Measurements from ENCODE around the gene TMEM54.

Gene TMEM54

DNA sequence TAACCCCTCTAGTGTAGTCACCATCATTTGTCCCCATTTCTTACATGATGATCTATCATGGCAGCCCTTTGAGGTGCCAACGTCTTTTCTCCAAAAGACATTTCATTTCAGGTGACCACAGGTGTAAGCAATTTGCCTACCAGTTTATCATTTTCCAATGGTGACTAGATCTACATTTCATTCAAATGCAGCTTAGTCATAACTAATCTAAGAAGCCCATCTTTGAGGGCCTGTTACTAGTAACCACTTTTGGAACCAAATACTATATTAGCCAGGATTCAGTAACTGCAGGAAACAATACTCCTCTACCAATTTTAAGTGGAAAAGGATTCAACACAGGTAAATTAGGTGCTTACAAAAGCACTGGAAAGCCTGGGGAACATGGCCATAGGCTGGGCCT, 30.6 kb upstream of the TMEM54 start:
- no peak overlapping the region for H3K4me2 ChIP-seq (ENCODE audit: low read length)
- peaks cover 3% of the 10 kb centered on the region for H3K36me3 ChIP-seq (ENCODE audit: insufficient read depth, low read length)
- H3K4me1 ChIP-seq (ENCODE audit: control insufficient read depth, insufficient read depth, low read length): no peaks in the 10 kb centered on the region
- no peak overlapping the region for H3K4me3 ChIP-seq (ENCODE audit: low read length)
- H3K27me3 ChIP-seq (ENCODE audit: control insufficient read depth, insufficient read depth, low read length): peaks cover 3% of the 10 kb centered on the region
- no peak overlapping the region for H3K9ac ChIP-seq (ENCODE audit: low read depth, low read length)
- H3K9me3 ChIP-seq (replicated peaks; ENCODE audit: low read length): no peaks in the 10 kb centered on the region

DNA sequence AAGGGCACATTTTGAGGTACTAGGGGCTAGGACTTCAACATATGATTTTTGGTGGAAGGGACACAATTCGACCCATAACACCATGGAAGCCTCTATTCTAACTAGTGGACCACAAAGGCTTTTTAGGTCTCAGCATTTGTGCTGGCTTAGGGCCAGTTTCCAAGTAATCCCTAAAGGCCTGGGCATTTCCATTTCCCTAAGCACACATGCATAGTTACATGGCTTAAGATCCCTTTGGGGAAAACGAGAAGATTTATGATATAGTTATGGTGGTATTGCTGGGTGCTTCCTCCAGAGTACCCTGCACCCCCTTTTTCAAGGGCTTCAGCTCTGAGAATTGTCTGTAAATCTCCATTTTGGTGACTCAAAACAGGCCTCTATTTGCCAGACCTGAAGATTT, 28.2 kb upstream of the TMEM54 start:
- no peaks in the 10 kb centered on the region for H3K36me3 ChIP-seq (ENCODE audit: insufficient read depth, low read length)
- H3K4me3 ChIP-seq (ENCODE audit: low read length): no peak overlapping the region
- H3K4me2 ChIP-seq (ENCODE audit: low read length): no peak overlapping the region
- H3K4me1 ChIP-seq (ENCODE audit: control insufficient read depth, insufficient read depth, low read length): no peaks in the 10 kb centered on the region
- no peak overlapping the region for H3K9ac ChIP-seq (ENCODE audit: low read depth, low read length)
- no peaks in the 10 kb centered on the region for H3K9me3 ChIP-seq (replicated peaks; ENCODE audit: low read length)
- peaks cover 14% of the 10 kb centered on the region for H3K27me3 ChIP-seq (ENCODE audit: control insufficient read depth, insufficient read depth, low read length)

DNA sequence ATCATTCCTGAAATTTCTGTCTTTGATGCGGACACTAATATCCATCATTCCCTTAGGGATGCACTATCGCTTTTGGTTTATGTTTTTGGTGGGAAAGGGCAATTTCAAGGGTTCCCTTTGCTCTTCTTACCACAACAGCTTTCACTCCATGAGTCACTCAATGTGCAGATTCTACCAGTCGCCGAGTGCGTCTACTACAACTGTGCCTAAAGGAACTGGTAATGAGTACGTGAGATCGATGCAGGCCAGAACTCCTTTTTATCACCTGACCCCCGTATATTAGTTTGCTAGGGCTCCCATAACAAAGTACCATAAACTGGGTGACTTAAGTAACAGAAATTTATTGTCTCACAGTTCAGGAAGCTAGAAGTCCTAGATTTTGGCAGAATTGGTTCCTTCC, 27.5 kb upstream of the TMEM54 start:
- Histone ChIP-seq H3K9me3 (replicated peaks; ENCODE audit: low read length) (no peaks in the 10 kb centered on the region), H3K4me2 (ENCODE audit: low read length) (no peak overlapping the region), H3K4me1 (ENCODE audit: control insufficient read depth, insufficient read depth, low read length) (no peaks in the 10 kb centered on the region), H3K36me3 (ENCODE audit: insufficient read depth, low read length) (no peaks in the 10 kb centered on the region), H3K4me3 (ENCODE audit: low read length) (no peak overlapping the region), H3K9ac (ENCODE audit: low read depth, low read length) (no peak overlapping the region), H3K27me3 (ENCODE audit: control insufficient read depth, insufficient read depth, low read length) (peaks cover 17% of the 10 kb centered on the region)

DNA sequence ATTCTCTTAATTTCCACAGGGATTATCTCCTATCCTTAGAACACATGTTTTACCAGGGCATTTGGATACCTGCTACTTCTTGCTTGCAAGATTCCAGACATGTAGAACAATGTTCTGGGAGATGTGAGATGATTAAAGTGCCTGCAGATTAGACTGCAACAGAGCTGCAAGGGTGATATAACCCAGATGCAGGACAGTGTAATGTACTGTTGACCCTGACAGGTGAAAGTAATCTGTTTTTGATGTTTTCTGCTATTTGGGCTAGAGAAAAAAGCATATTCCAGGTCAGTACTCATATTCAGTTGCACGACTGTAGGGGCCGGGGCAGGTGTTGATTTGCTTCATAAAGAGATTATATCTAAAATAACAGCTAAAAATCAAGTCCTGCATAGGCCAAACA, 27.1 kb upstream of the TMEM54 start:
- H3K9ac ChIP-seq (ENCODE audit: low read depth, low read length): no peak overlapping the region
- no peaks in the 10 kb centered on the region for H3K4me1 ChIP-seq (ENCODE audit: control insufficient read depth, insufficient read depth, low read length)
- peaks cover 17% of the 10 kb centered on the region for H3K27me3 ChIP-seq (ENCODE audit: control insufficient read depth, insufficient read depth, low read length)

DNA sequence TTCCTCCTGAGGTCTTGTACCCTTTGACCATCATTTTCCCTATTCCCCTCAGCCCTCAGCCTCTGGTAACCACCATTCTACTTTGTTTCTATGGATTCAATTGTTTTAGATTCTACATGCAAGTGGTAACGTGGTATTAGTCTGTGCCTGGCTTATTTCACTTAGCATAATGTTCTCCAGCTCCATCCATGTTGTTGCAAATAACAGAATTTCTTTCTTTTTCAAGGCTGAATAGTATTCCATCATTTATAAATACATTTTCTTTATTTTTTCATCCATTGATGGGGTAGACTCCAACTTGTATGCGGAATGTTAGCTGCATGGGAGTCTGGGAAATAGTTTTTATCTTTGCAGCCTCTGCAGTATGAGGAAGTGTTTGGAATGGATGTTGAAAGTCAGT, 26.3 kb upstream of the TMEM54 start:
- Histone ChIP-seq H3K4me3 (ENCODE audit: low read length) (no peak overlapping the region), H3K27me3 (ENCODE audit: control insufficient read depth, insufficient read depth, low read length) (peaks cover 17% of the 10 kb centered on the region), H3K36me3 (ENCODE audit: insufficient read depth, low read length) (no peaks in the 10 kb centered on the region), H3K4me1 (ENCODE audit: control insufficient read depth, insufficient read depth, low read length) (no peaks in the 10 kb centered on the region), H3K4me2 (ENCODE audit: low read length) (no peak overlapping the region), H3K9me3 (replicated peaks; ENCODE audit: low read length) (no peaks in the 10 kb centered on the region), H3K9ac (ENCODE audit: low read depth, low read length) (no peak overlapping the region)

More for the DNA sequence above, 27.1 kb upstream of the TMEM54 start:
- Histone ChIP-seq H3K4me2 (ENCODE audit: low read length) (no peak overlapping the region), H3K4me3 (ENCODE audit: low read length) (no peak overlapping the region), H3K9me3 (replicated peaks; ENCODE audit: low read length) (no peaks in the 10 kb centered on the region), H3K36me3 (ENCODE audit: insufficient read depth, low read length) (no peaks in the 10 kb centered on the region)

DNA sequence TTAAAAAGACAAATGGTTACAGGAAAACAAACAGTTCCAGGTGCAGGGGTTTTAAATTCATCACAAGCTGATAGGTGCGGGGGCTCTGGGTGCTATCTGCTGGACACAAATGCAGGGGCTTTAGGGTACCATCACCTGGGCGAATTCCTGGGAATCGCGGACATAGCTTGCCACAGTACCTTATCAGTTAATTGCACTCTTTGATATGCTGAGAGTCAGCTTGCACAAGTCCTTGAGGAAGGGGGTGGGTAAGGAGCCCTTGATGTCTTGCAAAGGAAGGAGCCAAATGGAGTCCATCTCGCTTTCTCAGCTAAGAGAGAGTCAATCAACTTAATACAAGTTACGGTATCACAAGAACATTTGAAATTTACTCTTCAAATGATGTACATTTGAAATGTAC, 25.4 kb upstream of the TMEM54 start:
- no peaks in the 10 kb centered on the region for H3K9me3 ChIP-seq (replicated peaks; ENCODE audit: low read length)
- H3K27me3 ChIP-seq (ENCODE audit: control insufficient read depth, insufficient read depth, low read length): peaks cover 17% of the 10 kb centered on the region
- no peaks in the 10 kb centered on the region for H3K36me3 ChIP-seq (ENCODE audit: insufficient read depth, low read length)

DNA sequence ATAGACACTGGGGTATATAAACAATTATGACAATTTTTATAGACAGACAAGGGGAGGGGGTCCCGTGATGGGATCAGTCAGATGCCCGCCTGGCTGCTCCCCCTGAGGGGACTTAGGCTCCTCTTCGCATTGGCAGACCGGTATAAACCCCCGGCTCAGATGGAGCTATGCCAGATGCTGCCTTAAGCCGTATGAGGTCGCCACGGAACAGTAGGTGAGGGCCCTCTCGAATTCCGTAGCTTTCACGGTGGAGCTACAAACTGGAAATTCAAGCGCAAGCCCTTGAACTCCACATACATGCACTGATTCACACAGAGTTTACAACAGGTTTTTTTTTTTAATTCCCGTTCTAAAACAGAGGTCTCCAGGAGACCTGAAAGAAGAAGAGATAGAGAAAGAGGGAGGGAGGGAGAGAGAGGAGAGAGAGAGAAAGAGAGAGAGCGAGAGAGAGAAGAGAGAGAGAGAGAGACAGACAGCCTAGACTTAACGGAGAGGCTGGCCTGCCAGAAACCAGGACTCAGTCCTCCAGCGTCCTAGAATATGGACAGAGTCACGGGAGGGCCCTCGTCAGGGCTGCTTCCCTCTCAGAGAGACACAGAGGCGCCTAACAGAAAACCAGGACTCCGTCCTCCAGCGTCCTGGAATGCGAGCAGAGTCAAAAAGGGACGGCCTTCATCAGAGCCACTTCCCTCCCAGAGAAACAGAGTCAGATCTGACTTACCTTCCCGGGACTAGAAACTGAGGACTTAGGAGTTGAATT, 24.4 kb upstream of the TMEM54 start:
- H3K27me3 ChIP-seq (ENCODE audit: control insufficient read depth, insufficient read depth, low read length): peaks cover 17% of the 10 kb centered on the region
- no peaks in the 10 kb centered on the region for H3K9me3 ChIP-seq (replicated peaks; ENCODE audit: low read length)
- no peak overlapping the region for H3K4me3 ChIP-seq (ENCODE audit: low read length)
- peaks cover 8% of the 10 kb centered on the region for H3K4me1 ChIP-seq (ENCODE audit: control insufficient read depth, insufficient read depth, low read length)
- no peak overlapping the region for H3K4me2 ChIP-seq (ENCODE audit: low read length)
- no peak overlapping the region for H3K9ac ChIP-seq (ENCODE audit: low read depth, low read length)
- no peaks in the 10 kb centered on the region for H3K36me3 ChIP-seq (ENCODE audit: insufficient read depth, low read length)

More for the DNA sequence above, 25.4 kb upstream of the TMEM54 start:
- no peak overlapping the region for H3K4me3 ChIP-seq (ENCODE audit: low read length)
- H3K4me2 ChIP-seq (ENCODE audit: low read length): no peak overlapping the region
- no peak overlapping the region for H3K9ac ChIP-seq (ENCODE audit: low read depth, low read length)
- no peaks in the 10 kb centered on the region for H3K4me1 ChIP-seq (ENCODE audit: control insufficient read depth, insufficient read depth, low read length)

DNA sequence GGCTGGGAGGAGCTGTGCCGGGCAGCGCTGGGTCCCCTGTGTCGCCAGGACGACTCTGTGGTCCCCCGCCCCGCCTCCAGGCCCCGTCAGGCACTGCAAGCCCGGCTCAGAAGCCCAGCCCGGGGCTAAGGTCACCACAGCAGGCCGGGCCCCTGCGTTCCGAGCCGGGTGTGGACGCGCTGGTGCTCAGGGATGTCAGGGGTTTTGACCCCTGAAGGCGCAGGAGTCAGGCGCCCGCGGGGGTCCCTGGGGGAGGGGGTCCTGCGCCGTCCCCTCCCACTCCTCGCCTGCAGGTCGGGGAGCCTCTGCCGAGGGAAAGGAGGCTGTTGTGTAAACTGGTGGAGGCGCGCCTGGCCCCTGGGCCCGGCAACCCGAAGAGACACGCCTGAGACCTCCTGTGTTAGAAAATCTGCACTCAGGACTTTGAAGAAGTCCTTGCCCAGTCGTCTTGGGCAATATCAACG, 23.7 kb upstream of the TMEM54 start:
- no peak overlapping the region for H3K9ac ChIP-seq (ENCODE audit: low read depth, low read length)

DNA sequence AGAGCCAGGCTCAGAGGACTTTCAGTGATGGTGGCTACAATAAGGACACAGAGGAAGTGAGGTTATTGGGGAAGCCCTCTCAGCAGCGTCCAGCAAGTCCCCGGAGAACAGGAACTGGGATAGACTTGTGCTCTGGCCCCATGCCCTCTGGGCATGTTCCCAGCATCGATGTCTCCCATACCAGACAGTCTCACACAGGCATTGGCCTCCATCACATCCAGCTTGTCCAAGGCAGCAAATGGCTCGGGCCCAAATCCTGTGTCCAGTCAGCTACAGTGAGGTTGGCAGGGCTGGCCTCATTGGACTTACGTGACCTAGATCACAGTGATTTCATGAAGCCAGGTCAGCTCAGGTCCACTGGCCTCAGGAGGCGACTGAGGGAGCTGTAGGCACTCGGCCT, 19.6 kb upstream of the TMEM54 start:
- Histone ChIP-seq H3K36me3 (ENCODE audit: insufficient read depth, low read length) (no peaks in the 10 kb centered on the region), H3K27me3 (ENCODE audit: control insufficient read depth, insufficient read depth, low read length) (peaks cover 14% of the 10 kb centered on the region)

More for the DNA sequence above, 23.7 kb upstream of the TMEM54 start:
- peaks cover 17% of the 10 kb centered on the region for H3K27me3 ChIP-seq (ENCODE audit: control insufficient read depth, insufficient read depth, low read length)
- no peak overlapping the region for H3K4me3 ChIP-seq (ENCODE audit: low read length)
- no peaks in the 10 kb centered on the region for H3K36me3 ChIP-seq (ENCODE audit: insufficient read depth, low read length)
- H3K9me3 ChIP-seq (replicated peaks; ENCODE audit: low read length): no peaks in the 10 kb centered on the region
- no peak overlapping the region for H3K4me2 ChIP-seq (ENCODE audit: low read length)
- peaks cover 14% of the 10 kb centered on the region for H3K4me1 ChIP-seq (ENCODE audit: control insufficient read depth, insufficient read depth, low read length)

DNA sequence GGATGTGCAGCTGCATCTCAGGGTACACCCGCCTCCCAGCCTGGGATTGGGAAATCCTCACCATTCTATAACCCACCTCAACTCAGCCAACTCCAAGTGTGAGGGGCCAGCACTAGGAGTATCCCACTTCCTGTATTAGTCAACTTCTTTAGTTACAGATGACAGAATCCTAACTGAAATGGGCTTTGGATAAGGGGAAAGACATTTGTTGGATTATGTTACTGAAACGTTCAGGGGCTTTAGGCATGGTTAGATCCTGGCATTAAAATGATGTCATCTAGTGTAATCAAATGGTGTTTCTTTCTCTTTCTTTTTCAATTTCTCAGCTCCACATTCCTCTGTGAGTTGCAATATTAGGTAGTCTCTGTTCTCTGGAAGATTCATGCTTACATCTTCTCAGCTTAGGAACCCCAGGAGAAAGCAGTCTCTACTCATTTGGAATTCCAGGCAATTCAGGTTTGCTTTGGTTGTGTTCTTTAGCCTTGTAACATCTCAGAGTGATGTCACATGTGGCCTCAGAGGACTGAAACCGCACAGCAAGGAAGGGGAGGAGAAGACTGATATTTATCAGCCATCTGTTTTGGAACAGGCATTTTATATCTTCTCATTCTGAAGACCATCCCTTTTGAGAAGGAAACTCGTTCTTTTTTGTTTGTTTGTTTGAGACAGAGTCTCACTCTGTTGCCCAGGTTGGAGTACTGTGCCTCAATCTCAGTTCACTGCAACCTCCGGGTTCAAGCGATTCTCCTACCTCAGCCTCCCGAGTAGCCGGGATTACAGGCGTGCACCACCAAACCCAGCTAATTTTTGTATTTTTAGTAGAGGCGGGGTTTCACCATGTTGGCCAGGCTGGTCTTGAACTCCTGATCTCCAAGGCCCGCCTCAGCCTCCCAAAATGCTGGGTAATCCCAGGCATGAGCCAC, 18.9 kb upstream of the TMEM54 start:
- H3K9ac ChIP-seq (ENCODE audit: low read depth, low read length): no peak overlapping the region
- H3K27me3 ChIP-seq (ENCODE audit: control insufficient read depth, insufficient read depth, low read length): peaks cover 9% of the 10 kb centered on the region
- H3K36me3 ChIP-seq (ENCODE audit: insufficient read depth, low read length): no peaks in the 10 kb centered on the region

More for the DNA sequence above, 19.6 kb upstream of the TMEM54 start:
- Histone ChIP-seq H3K9me3 (replicated peaks; ENCODE audit: low read length) (no peaks in the 10 kb centered on the region), H3K4me1 (ENCODE audit: control insufficient read depth, insufficient read depth, low read length) (peaks cover 21% of the 10 kb centered on the region), H3K4me3 (ENCODE audit: low read length) (no peak overlapping the region), H3K4me2 (ENCODE audit: low read length) (no peak overlapping the region), H3K9ac (ENCODE audit: low read depth, low read length) (no peak overlapping the region)

DNA sequence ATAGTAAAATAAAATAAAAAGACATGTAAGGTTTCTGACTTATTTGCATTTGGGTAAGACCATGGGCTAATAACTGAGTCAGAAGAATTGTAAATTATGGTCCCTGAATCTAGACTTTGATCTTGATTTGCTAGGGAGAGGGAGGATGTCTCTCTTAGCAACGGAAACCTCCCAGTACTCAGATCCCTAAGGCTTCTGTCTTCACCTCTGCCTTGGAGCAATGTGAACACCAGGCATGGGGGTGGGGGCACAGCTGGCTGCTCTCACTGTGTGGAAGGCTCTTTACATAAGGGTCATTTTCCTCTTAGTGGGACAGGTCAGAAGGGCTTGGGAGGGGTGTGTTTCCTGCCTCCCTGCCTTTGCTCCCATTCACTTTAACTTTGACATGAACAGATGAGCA, 17.0 kb upstream of the TMEM54 start:
- Histone ChIP-seq H3K36me3 (ENCODE audit: insufficient read depth, low read length) (no peaks in the 10 kb centered on the region), H3K9ac (ENCODE audit: low read depth, low read length) (no peak overlapping the region), H3K27me3 (ENCODE audit: control insufficient read depth, insufficient read depth, low read length) (no peaks in the 10 kb centered on the region), H3K4me2 (ENCODE audit: low read length) (no peak overlapping the region), H3K4me1 (ENCODE audit: control insufficient read depth, insufficient read depth, low read length) (peaks cover 21% of the 10 kb centered on the region), H3K9me3 (replicated peaks; ENCODE audit: low read length) (no peaks in the 10 kb centered on the region), H3K4me3 (ENCODE audit: low read length) (no peak overlapping the region)

More for the DNA sequence above, 18.9 kb upstream of the TMEM54 start:
- Histone ChIP-seq H3K4me1 (ENCODE audit: control insufficient read depth, insufficient read depth, low read length) (peaks cover 21% of the 10 kb centered on the region), H3K4me3 (ENCODE audit: low read length) (no peak overlapping the region), H3K9me3 (replicated peaks; ENCODE audit: low read length) (no peaks in the 10 kb centered on the region), H3K4me2 (ENCODE audit: low read length) (peak overlapping the region; percentile 51)
